A172 (cell line): ENCODE results near the gene FBP1. TPM values are rescaled to one million over a fixed set of nuclear protein-coding genes. Genes with fewer than 3 reads are reported as not detected.

ENCODE experiments used
- DNase-seq: peaks from one replicate; pipeline ENCODE4 v3.0.0-alpha.2; 2015; ENCODE audit warnings: low spot score
- total RNA-seq: library from RNA; depleted of rRNA; stranded (reverse); fragments of >200 nt; shearing (Covaris generic); gene quantifications from 2 replicates; pipeline ENCODE4 v1.2.3, GENCODE V29; 2014; rRNA removed

Gene FBP1
- total RNA-seq = 0.12 TPM in 1 of 2 replicates, not detected in the other

- no peak for DNase-seq
Observed at GRCh38 chr9:94639061-94639998, at the start of gene FBP1. Gene FBP1, minus strand, starts transcription at chr9:94639518. Its CDS starts 208 bp downstream, at chr9:94639310.

GRCh38 chr9:94687451-94687850, 48.1 kb upstream of the FBP1 start:
- no peak for DNase-seq

GRCh38 chr9:94685359-94685758, 46.0 kb upstream of the FBP1 start:
- no peak for DNase-seq

- peak; percentile 79 for DNase-seq
Observed at GRCh38 chr9:94681508-94681907, 42.2 kb upstream of the FBP1 start.

- no peak for DNase-seq
Observed at GRCh38 chr9:94680621-94681020, 41.3 kb upstream of the FBP1 start.

- DNase-seq = no peak
Observed at GRCh38 chr9:94680020-94680419, 40.7 kb upstream of the FBP1 start.

- DNase-seq = no peak
Observed at GRCh38 chr9:94679587-94679986, 40.3 kb upstream of the FBP1 start.

GRCh38 chr9:94677929-94678328, 38.6 kb upstream of the FBP1 start:
- no peak for DNase-seq

GRCh38 chr9:94676446-94677131, 37.3 kb upstream of the FBP1 start:
- peak; percentile 13 for DNase-seq

GRCh38 chr9:94675008-94675881, 35.9 kb upstream of the FBP1 start:
- peak; percentile 48 for DNase-seq

GRCh38 chr9:94672811-94673487, 33.6 kb upstream of the FBP1 start:
- DNase-seq = peak; percentile 89

- peak; percentile 89 for DNase-seq
Observed at GRCh38 chr9:94668928-94669729, 29.8 kb upstream of the FBP1 start.

- DNase-seq = no peak
Observed at GRCh38 chr9:94668418-94668927, 29.2 kb upstream of the FBP1 start.

- DNase-seq = no peak
Observed at GRCh38 chr9:94666364-94667099, 27.2 kb upstream of the FBP1 start.

- DNase-seq = no peak
Observed at GRCh38 chr9:94665613-94666012, 26.3 kb upstream of the FBP1 start.

- no peak for DNase-seq
Observed at GRCh38 chr9:94664801-94665200, 25.5 kb upstream of the FBP1 start.

GRCh38 chr9:94663640-94664039, 24.3 kb upstream of the FBP1 start:
- DNase-seq = no peak

GRCh38 chr9:94663140-94663539, 23.8 kb upstream of the FBP1 start:
- no peak for DNase-seq

- no peak for DNase-seq
Observed at GRCh38 chr9:94657021-94657725, 17.9 kb upstream of the FBP1 start.
